C4-2B (cell line): ENCODE results near the gene KCNMA1.
"Not testable (repeated sequence)": the region's sequence is repeated elsewhere in the genome, so short reads cannot be mapped to it uniquely, and the experiment has no call there.

ENCODE experiments used
- ZFX ChIP-seq: fragments of 450-650 bp; IDR thresholded peaks from 2 replicates; pipeline ENCODE4 v1.6.1; 2017
- TF ChIP-seq, protein P1 (sequence below): fragments of 450-650 bp; conservative IDR thresholded peaks from 2 replicates; pipeline ENCODE4 v1.5.1; 2017; ENCODE audit warnings: mild to moderate bottlenecking

DNA sequence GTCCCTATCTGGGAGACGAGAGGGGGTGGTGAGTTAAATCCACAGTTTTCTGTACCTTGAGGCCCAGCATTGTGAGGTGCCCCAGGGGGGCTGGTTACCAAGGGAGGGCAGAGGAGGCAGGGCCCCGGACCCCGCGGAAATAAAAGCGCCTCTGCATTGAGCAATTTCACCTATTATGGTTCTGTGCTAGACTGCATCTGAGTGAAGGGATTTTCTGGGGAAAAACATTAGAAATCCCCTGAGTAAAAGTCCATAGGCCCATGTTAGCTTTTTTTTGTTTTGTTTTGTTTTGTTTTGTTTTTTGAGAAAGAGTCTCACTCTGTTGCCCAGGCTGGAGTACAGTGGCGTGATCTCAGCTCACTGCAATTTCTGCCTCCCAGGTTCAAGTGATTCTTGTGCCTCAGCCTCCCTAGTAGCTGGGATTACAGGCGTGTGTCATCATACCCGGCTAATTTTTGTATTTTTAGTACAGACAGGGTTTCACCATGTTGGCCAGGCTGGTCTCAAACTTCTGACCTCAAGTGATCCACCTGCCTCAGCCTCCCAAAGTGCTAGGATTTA, 225.0 kb downstream of the KCNMA1 start:
- TF ChIP-seq, protein P1, sequence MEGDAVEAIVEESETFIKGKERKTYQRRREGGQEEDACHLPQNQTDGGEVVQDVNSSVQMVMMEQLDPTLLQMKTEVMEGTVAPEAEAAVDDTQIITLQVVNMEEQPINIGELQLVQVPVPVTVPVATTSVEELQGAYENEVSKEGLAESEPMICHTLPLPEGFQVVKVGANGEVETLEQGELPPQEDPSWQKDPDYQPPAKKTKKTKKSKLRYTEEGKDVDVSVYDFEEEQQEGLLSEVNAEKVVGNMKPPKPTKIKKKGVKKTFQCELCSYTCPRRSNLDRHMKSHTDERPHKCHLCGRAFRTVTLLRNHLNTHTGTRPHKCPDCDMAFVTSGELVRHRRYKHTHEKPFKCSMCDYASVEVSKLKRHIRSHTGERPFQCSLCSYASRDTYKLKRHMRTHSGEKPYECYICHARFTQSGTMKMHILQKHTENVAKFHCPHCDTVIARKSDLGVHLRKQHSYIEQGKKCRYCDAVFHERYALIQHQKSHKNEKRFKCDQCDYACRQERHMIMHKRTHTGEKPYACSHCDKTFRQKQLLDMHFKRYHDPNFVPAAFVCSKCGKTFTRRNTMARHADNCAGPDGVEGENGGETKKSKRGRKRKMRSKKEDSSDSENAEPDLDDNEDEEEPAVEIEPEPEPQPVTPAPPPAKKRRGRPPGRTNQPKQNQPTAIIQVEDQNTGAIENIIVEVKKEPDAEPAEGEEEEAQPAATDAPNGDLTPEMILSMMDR = not testable (repeated sequence)
- TF ChIP-seq ZFX = not testable (repeated sequence)
